Measurements from ENCODE around the gene IMPG2. TPM values are rescaled to one million over a fixed set of nuclear protein-coding genes. Genes with fewer than 3 reads are reported as not detected.

IMPG2 gene
- total RNA-seq, 2 donors from 2014 or later, result 0.18 to 0.26 TPM

DNA sequence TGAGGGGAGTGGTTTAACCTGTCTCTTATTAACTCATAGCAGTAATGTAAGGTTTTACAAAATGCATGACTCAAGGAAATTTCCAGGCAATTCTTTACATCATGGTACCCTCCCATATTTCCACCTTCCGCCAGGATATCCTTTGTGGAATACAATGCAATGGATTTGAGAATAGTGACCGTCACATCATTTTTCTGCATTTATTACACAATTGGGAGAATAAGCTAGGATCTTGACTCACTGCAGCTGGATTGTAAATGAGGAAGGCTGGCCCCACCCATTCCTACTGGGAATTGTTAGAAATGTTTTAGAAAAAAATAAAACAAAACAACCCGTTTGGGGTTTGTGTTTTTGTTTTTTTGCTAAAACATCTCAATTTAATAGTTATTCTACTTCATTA is 97.4 kb downstream of the IMPG2 start:
- H3K27me3 Mint-ChIP-seq (ENCODE audit: insufficient read depth), result no peaks in the 10 kb centered on the region
- Histone ChIP-seq H3K36me3 (ENCODE audit: control insufficient read depth, insufficient read depth, low read length) (no peaks in the 10 kb centered on the region), H3K4me1 (ENCODE audit: control insufficient read depth, insufficient read depth, low read length) (peaks cover 2% of the 10 kb centered on the region), H3K4me3 (ENCODE audit: low read length) (no peak overlapping the region), H3K27me3 (ENCODE audit: control insufficient read depth, insufficient read depth, low read length, poor library complexity, severe bottlenecking) (no peaks in the 10 kb centered on the region), H3K9me3 (ENCODE audit: control insufficient read depth, low read length) (peaks cover 11% of the 10 kb centered on the region), H3K27ac (ENCODE audit: low read depth, low read length) (no peak overlapping the region), H3K9ac (ENCODE audit: extremely low read depth, low read length, poor library complexity, severe bottlenecking) (no peak overlapping the region)
- 92 to 100% methylated on average over 2 of the region's 3 CpGs for WGBS, 2 experiments (ENCODE audit: insufficient coverage in 1 of 2, insufficient read length in 1 of 2)
- no peak for DNase-seq
- TF ChIP-seq, protein P1, sequence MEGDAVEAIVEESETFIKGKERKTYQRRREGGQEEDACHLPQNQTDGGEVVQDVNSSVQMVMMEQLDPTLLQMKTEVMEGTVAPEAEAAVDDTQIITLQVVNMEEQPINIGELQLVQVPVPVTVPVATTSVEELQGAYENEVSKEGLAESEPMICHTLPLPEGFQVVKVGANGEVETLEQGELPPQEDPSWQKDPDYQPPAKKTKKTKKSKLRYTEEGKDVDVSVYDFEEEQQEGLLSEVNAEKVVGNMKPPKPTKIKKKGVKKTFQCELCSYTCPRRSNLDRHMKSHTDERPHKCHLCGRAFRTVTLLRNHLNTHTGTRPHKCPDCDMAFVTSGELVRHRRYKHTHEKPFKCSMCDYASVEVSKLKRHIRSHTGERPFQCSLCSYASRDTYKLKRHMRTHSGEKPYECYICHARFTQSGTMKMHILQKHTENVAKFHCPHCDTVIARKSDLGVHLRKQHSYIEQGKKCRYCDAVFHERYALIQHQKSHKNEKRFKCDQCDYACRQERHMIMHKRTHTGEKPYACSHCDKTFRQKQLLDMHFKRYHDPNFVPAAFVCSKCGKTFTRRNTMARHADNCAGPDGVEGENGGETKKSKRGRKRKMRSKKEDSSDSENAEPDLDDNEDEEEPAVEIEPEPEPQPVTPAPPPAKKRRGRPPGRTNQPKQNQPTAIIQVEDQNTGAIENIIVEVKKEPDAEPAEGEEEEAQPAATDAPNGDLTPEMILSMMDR (conservative IDR thresholded peaks at IDR 0.05), result no peak
- H3K4me1 Mint-ChIP-seq, result no peaks in the 10 kb centered on the region
- no peak overlapping the region for H3K27ac Mint-ChIP-seq
- peaks cover 13% of the 10 kb centered on the region for H3K9me3 Mint-ChIP-seq
- H3K36me3 Mint-ChIP-seq (ENCODE audit: low read depth), result no peaks in the 10 kb centered on the region
- no peak overlapping the region for H3K4me3 Mint-ChIP-seq

DNA sequence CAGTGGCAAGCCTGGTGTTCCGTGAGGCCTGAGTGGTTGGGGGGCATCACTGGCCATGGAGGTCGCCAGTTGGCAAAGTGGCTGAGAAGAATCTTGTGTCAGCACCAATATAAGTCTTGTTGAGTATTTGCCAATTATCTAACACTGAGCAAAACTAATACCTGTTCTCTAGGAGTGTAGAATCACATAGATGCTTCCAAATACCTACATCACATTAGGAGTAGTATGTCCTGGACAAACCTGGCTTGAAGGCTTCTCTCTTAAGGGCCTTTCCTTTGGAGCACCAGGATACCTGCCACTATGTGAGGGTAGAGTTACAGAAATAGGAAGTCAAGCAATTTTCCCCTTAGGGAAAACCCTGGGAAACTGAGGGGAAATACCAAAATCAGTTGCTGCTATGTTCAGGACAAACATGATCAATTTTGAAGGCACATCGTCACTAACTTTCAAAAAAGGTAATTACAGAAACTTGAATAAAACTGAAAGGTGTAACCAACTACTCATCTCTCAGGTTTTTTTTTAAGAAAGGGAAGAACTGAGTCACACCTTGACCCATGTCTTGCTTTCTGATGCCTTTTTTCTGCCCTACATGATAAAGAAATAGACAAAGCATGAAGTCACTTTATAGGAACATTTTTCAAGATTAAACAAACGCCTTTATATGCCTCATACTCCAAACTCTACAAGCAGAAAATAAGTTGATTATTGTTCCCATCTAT is 100.4 kb downstream of the IMPG2 start:
- no peaks in the 10 kb centered on the region for H3K4me1 ChIP-seq (ENCODE audit: control insufficient read depth, insufficient read depth, low read length)
- H3K36me3 ChIP-seq (ENCODE audit: control insufficient read depth, insufficient read depth, low read length), result no peaks in the 10 kb centered on the region
- H3K27ac Mint-ChIP-seq, result no peak overlapping the region
- H3K27ac ChIP-seq (ENCODE audit: low read depth, low read length), result no peak overlapping the region
- no peak overlapping the region for H3K4me3 Mint-ChIP-seq
- no peak overlapping the region for H3K9ac ChIP-seq (ENCODE audit: extremely low read depth, low read length, poor library complexity, severe bottlenecking)
- DNase-seq, result no peak
- TF ChIP-seq, protein P1 (conservative IDR thresholded peaks at IDR 0.05), result no peak
- H3K27me3 Mint-ChIP-seq (ENCODE audit: insufficient read depth), result no peaks in the 10 kb centered on the region
- no peaks in the 10 kb centered on the region for H3K27me3 ChIP-seq (ENCODE audit: control insufficient read depth, insufficient read depth, low read length, poor library complexity, severe bottlenecking)
- H3K9me3 ChIP-seq (ENCODE audit: control insufficient read depth, low read length), result peaks cover 15% of the 10 kb centered on the region
- H3K36me3 Mint-ChIP-seq (ENCODE audit: low read depth), result no peaks in the 10 kb centered on the region
- peaks cover 13% of the 10 kb centered on the region for H3K9me3 Mint-ChIP-seq
- no peak overlapping the region for H3K4me3 ChIP-seq (ENCODE audit: low read length)
- WGBS, 2 experiments (ENCODE audit: insufficient coverage in 1 of 2, insufficient read length in 1 of 2), result 84 to 91% methylated on average over 3 to 4 of the region's 4 CpGs
- H3K4me1 Mint-ChIP-seq, result no peaks in the 10 kb centered on the region

DNA sequence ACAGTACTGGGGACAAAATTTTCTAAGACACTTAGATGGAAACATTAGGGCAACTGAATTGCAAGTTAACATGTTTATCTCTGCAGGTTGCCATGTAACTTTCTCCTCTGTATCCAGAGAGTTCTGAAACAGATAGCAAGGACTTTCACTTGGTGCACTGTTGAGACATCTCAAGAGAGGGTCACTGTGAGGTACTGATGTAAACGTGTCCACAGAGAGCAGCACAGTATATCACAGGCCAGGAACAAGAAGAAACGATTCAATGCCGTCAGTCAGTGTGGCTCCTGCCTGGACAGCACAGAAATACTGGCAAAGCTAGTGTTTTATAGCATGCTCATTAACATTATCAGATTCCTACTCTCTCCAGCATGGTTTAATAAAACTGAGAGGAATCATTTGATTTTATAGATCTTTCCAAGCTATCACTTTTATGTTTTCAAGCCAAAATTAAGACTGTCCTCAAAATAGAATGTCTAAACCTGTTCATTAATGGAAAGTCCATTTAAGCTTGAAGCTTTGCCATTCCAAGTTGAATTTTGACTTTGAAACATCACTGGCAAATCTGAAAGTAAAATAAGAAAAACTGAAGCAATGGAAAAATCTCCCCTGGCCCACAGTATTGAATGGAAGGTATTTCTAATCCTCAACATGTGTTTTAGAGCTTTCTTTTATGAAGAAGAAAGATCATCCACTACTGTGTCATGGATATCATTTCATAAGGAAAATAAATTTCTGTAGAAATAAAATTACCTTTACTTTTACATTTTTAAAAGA is 102.7 kb downstream of the IMPG2 start:
- no peak overlapping the region for H3K27ac ChIP-seq (ENCODE audit: low read depth, low read length)
- TF ChIP-seq, protein P1 (conservative IDR thresholded peaks at IDR 0.05), result no peak
- H3K9ac ChIP-seq (ENCODE audit: extremely low read depth, low read length, poor library complexity, severe bottlenecking), result no peak overlapping the region
- H3K27me3 Mint-ChIP-seq (ENCODE audit: insufficient read depth), result no peaks in the 10 kb centered on the region
- H3K4me3 ChIP-seq (ENCODE audit: low read length), result no peak overlapping the region
- no peaks in the 10 kb centered on the region for H3K36me3 ChIP-seq (ENCODE audit: control insufficient read depth, insufficient read depth, low read length)
- H3K27me3 ChIP-seq (ENCODE audit: control insufficient read depth, insufficient read depth, low read length, poor library complexity, severe bottlenecking), result no peaks in the 10 kb centered on the region
- no peak overlapping the region for H3K4me3 Mint-ChIP-seq
- no peaks in the 10 kb centered on the region for H3K36me3 Mint-ChIP-seq (ENCODE audit: low read depth)
- DNase-seq, result no peak
- H3K27ac Mint-ChIP-seq, result no peak overlapping the region
- no peaks in the 10 kb centered on the region for H3K4me1 ChIP-seq (ENCODE audit: control insufficient read depth, insufficient read depth, low read length)
- H3K4me1 Mint-ChIP-seq, result no peaks in the 10 kb centered on the region
- peaks cover 36% of the 10 kb centered on the region for H3K9me3 ChIP-seq (ENCODE audit: control insufficient read depth, low read length)
- WGBS, 2 experiments (ENCODE audit: insufficient coverage in 1 of 2, insufficient read length in 1 of 2), result 85 to 95% methylated on average over 3 of the region's 3 CpGs
- peaks cover 29% of the 10 kb centered on the region for H3K9me3 Mint-ChIP-seq

Measured in endodermal cell (in vitro differentiated cells).